LoVo (cell line): Measurements from ENCODE around the gene CAPN7.

ENCODE experiments used
- DNase-seq: peaks from one replicate; pipeline ENCODE4 v3.0.0-alpha.2; 2016; ENCODE audit warnings: low spot score

Gene CAPN7

GRCh38 chr3:15199493-15200105 lies 6.4 kb upstream of the CAPN7 start:
- DNase-seq: no peak

- no peak for DNase-seq
Measured at GRCh38 chr3:15204005-15204404, 2.0 kb upstream of the CAPN7 start.

GRCh38 chr3:15205482-15205933 lies 538 bp upstream of the CAPN7 start:
- no peak for DNase-seq

GRCh38 chr3:15206662-15207576 lies 873 bp downstream of the CAPN7 start:
- peak; percentile 9 for DNase-seq

GRCh38 chr3:15207836-15208504 lies 1.9 kb downstream of the CAPN7 start:
- no peak for DNase-seq

GRCh38 chr3:15211937-15212336 lies 5.9 kb downstream of the CAPN7 start:
- no peak for DNase-seq

GRCh38 chr3:15214758-15215157 lies 8.7 kb downstream of the CAPN7 start:
- DNase-seq: no peak

GRCh38 chr3:15215996-15216395 lies 9.9 kb downstream of the CAPN7 start:
- DNase-seq: no peak

GRCh38 chr3:15216501-15216900 lies 10.5 kb downstream of the CAPN7 start:
- no peak for DNase-seq

- DNase-seq: no peak
Measured at GRCh38 chr3:15217011-15217671, 11.1 kb downstream of the CAPN7 start.

- no peak for DNase-seq
Measured at GRCh38 chr3:15217841-15218267, 11.8 kb downstream of the CAPN7 start.

GRCh38 chr3:15218689-15219088 lies 12.6 kb downstream of the CAPN7 start:
- DNase-seq: no peak

- DNase-seq: no peak
Measured at GRCh38 chr3:15220056-15220455, 14.0 kb downstream of the CAPN7 start.

GRCh38 chr3:15220661-15221060 lies 14.6 kb downstream of the CAPN7 start:
- no peak for DNase-seq

- no peak for DNase-seq
Measured at GRCh38 chr3:15221574-15222217, 15.7 kb downstream of the CAPN7 start.

GRCh38 chr3:15223685-15224572 lies 17.9 kb downstream of the CAPN7 start:
- no peak for DNase-seq

- no peak for DNase-seq
Measured at GRCh38 chr3:15228147-15228546, 22.1 kb downstream of the CAPN7 start.

- DNase-seq: no peak
Measured at GRCh38 chr3:15229262-15229661, 23.2 kb downstream of the CAPN7 start.

GRCh38 chr3:15241341-15241740 lies 35.3 kb downstream of the CAPN7 start:
- DNase-seq: no peak

- no peak for DNase-seq
Measured at GRCh38 chr3:15243822-15244482, 37.9 kb downstream of the CAPN7 start.
